ENCODE measurements around the gene FAM200A. TPM values are rescaled to one million over a fixed set of nuclear protein-coding genes. Genes with fewer than 3 reads are reported as not detected.

FAM200A gene
- total RNA-seq, 2 experiments from 2014 or later: 1.5 to 1.8 TPM

GRCh38 chr7:99497766-99498545 lies 54.0 kb downstream of the FAM200A start:
- CTCF ChIA-PET: no interaction called here
- peak overlapping the region; percentile 97 for H3K4me3 Mint-ChIP-seq
- peak overlapping the region in 1 of 2 donors; percentile 95 for H3K27ac ChIP-seq (ENCODE audit: low read depth in 1 of 2, low read length in 2 of 2)
- peak overlapping the region; percentile 77 for H3K4me3 ChIP-seq (ENCODE audit: low read length)
- H3K27ac Mint-ChIP-seq: peak overlapping the region; percentile 92
- H3K36me3 Mint-ChIP-seq (ENCODE audit: low read depth): peaks cover 64% of the 10 kb centered on the region
- peaks cover 39% of the 10 kb centered on the region for H3K4me1 Mint-ChIP-seq (ENCODE audit: low read depth)
- peaks cover 39% of the 10 kb centered on the region for H3K4me1 ChIP-seq (ENCODE audit: insufficient read depth, low read length)
- POLR2A ChIA-PET: interaction anchor here (0.6 to 4.5 kb wide), 6 partner anchors 22 to 126 kb away, joined by 4 to 99 read pairs (median 7); partner anchors contain the start of genes FAM200A and ZNF655
- H3K36me3 ChIP-seq (ENCODE audit: insufficient read depth, low read length): peaks cover 49% of the 10 kb centered on the region
- peaks cover 8% of the 10 kb centered on the region for H3K9me3 Mint-ChIP-seq
- DNase-seq: peak in 3 of 14 experiments; percentile 27 to 33 (median 31)
- intact Hi-C loops (cut with DNase I, micrococcal nuclease): loop anchor here in 1 of 2 experiments (2.0 kb wide), 1 partner anchor 61 kb away; the partner anchor contains the start of gene ZNF655
- no peaks in the 10 kb centered on the region for H3K27me3 ChIP-seq (ENCODE audit: control insufficient read depth in 1 of 2, insufficient read depth in 2 of 2, low read length in 2 of 2)
- no peak for ATAC-seq (ENCODE audit: poor library complexity)
- TF ChIP-seq, protein P1, sequence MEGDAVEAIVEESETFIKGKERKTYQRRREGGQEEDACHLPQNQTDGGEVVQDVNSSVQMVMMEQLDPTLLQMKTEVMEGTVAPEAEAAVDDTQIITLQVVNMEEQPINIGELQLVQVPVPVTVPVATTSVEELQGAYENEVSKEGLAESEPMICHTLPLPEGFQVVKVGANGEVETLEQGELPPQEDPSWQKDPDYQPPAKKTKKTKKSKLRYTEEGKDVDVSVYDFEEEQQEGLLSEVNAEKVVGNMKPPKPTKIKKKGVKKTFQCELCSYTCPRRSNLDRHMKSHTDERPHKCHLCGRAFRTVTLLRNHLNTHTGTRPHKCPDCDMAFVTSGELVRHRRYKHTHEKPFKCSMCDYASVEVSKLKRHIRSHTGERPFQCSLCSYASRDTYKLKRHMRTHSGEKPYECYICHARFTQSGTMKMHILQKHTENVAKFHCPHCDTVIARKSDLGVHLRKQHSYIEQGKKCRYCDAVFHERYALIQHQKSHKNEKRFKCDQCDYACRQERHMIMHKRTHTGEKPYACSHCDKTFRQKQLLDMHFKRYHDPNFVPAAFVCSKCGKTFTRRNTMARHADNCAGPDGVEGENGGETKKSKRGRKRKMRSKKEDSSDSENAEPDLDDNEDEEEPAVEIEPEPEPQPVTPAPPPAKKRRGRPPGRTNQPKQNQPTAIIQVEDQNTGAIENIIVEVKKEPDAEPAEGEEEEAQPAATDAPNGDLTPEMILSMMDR (IDR thresholded peaks at IDR 0.05): no peak
- no peaks in the 10 kb centered on the region for H3K27me3 Mint-ChIP-seq
- peaks cover 13 to 26% of the 10 kb centered on the region in 2 experiments for H3K9me3 ChIP-seq (ENCODE audit: control insufficient read depth in 1 of 2, insufficient read depth in 1 of 2, low read length in 2 of 2)

Other genes with a start within 250 kb of the FAM200A start
- gene ARPC1A, start 226.2 kb downstream of the FAM200A start, total RNA-seq: 10 to 100 TPM; 25.3 to 30.4 TPM
- 10 to 100 TPM; 58.8 to 66.6 TPM for gene ARPC1B, start 177.4 kb downstream of the FAM200A start, total RNA-seq
- gene PDAP1, start 143.5 kb downstream of the FAM200A start, total RNA-seq: 10 to 100 TPM; 35.0 to 38.0 TPM
- gene BUD31, start 143.1 kb downstream of the FAM200A start, total RNA-seq: 100 to 1,000 TPM; 147 to 153 TPM
- gene PTCD1, start 113.3 kb downstream of the FAM200A start, total RNA-seq: 1 to 10 TPM; 4.8 to 5.3 TPM
- 10 to 100 TPM; 28.1 to 31.7 TPM for gene CPSF4, start 113.2 kb downstream of the FAM200A start, total RNA-seq
- gene ATP5MF, start 85.9 kb downstream of the FAM200A start, total RNA-seq: 10 to 100 TPM; 50.9 to 51.9 TPM
- gene ZNF789, start 79.2 kb downstream of the FAM200A start, total RNA-seq: 10 to 100 TPM; 11.5 to 13.5 TPM
- 100 to 1,000 TPM; 215 to 223 TPM for gene ZNF394, start 51.8 kb downstream of the FAM200A start, total RNA-seq
- 1 to 10 TPM; 3.8 to 4.4 TPM for gene ZKSCAN5, start 47.5 kb downstream of the FAM200A start, total RNA-seq
- gene ZNF655, start 6.5 kb upstream of the FAM200A start, total RNA-seq: 100 to 1,000 TPM; 145 to 146 TPM
- 1 to 10 TPM; 1.0 TPM for gene TMEM225B, start 46.2 kb upstream of the FAM200A start, total RNA-seq
- gene ZSCAN25, start 64.8 kb upstream of the FAM200A start, total RNA-seq: 10 to 100 TPM; 41.5 to 44.2 TPM
- not detected for gene CYP3A5, start 127.9 kb upstream of the FAM200A start, total RNA-seq
- not detected for gene CYP3A7, start 183.1 kb upstream of the FAM200A start, total RNA-seq
- not detected for gene CYP3A4, start 232.1 kb upstream of the FAM200A start, total RNA-seq

All from CD4-positive, alpha-beta T cell (primary cell).